GM18858 (cell line): ENCODE data around the gene BMPR1A.
"Not testable (repeated sequence)": the region's sequence is repeated elsewhere in the genome, so short reads cannot be mapped to it uniquely, and the experiment has no call there.

Experiments used
- ATAC-seq: cut with Tn5 transposase; IDR thresholded peaks from one replicate; pipeline ENCODE4 v1.9.1; 2021; ENCODE audit not compliant: unreplicated experiment

BMPR1A gene

DNA sequence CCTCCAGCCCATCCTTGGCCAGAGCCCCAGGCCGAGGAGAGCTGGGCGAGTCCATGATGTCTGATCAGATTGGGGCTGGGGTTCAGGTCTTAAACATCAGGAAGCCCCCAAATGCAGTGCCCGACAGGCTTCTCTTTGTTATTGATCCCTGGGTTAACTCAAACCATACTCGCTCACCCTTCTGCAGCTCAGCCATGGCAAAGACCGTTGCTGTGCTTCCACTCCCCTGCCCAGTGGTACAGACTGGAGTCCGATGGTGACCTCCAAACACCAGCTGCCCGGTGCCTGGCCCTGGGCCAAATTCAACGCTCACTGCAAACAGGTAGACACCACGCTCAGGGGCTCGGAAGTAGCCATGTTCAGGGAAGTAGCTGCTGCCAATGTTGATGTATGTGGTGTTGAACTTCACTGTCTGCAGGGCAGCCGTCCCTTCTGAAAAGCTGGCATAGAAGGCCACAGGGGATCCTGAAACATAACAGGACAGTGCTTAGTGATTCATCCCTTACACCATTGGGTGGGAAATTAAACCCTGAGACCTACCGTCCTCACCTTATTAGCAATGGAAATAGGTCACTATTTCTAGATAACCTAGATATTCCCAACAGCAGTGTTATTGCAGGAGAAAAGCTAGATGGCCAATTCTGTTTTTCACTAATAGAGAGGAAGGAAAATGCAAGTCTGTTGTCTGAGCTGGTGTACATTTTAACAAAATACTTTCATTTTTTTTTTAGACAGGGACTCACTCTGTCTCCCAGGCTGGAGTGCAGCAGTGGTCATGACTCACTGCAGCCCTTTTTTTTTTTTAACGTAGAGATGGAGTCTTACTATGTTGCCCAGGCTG lies 180.5 kb downstream of the BMPR1A start:
- ATAC-seq = no peak

GRCh38 chr10:86937502-86938154 lies 181.2 kb downstream of the BMPR1A start:
- ATAC-seq = no peak

DNA sequence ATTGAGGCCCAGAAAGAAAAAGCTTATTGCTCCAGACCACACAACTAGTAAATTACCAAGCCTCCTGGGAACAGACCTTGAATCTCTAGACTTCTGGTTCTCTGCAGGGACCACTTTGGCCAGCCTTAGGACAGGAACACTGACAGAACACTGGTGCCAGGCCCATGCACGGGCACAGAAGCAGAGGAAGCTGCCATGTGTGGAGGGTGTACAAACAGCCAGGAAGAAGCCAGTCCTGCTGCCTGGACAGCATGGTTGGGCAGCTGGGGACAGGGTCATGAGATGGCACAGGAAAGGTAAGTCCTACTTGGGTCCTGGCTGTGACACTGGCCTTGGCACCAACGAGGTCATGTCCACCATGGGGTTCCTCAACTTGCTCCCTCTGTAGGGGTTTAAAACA lies 181.8 kb downstream of the BMPR1A start:
- ATAC-seq = no peak

- not testable (repeated sequence) for ATAC-seq
Observed at GRCh38 chr10:86940076-86940475, 183.7 kb downstream of the BMPR1A start.

GRCh38 chr10:86940677-86941076 lies 184.3 kb downstream of the BMPR1A start:
- no peak for ATAC-seq

GRCh38 chr10:86941426-86941825 lies 185.0 kb downstream of the BMPR1A start:
- no peak for ATAC-seq

DNA sequence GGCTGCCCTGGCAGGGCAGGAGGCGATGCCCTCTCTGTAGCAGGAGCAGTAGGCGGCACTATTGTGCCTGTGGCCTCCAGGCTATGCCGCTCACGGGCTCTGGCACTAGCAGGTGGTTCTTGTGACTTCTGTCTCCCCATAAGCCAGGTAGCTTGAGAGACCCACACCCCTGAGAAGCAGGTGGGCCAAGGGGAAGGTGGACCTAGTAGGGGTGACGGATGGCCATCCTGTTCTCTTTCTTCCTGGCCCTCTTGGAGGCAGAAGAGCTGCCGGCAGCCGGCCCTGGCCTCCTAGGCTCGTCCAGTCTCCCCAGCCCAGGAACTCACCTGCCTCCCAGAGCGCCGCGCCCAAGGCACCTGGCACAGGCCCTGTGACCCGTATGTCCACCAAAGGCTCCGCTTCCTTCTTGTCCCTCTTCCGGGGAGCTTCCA lies 185.6 kb downstream of the BMPR1A start:
- ATAC-seq = no peak

DNA sequence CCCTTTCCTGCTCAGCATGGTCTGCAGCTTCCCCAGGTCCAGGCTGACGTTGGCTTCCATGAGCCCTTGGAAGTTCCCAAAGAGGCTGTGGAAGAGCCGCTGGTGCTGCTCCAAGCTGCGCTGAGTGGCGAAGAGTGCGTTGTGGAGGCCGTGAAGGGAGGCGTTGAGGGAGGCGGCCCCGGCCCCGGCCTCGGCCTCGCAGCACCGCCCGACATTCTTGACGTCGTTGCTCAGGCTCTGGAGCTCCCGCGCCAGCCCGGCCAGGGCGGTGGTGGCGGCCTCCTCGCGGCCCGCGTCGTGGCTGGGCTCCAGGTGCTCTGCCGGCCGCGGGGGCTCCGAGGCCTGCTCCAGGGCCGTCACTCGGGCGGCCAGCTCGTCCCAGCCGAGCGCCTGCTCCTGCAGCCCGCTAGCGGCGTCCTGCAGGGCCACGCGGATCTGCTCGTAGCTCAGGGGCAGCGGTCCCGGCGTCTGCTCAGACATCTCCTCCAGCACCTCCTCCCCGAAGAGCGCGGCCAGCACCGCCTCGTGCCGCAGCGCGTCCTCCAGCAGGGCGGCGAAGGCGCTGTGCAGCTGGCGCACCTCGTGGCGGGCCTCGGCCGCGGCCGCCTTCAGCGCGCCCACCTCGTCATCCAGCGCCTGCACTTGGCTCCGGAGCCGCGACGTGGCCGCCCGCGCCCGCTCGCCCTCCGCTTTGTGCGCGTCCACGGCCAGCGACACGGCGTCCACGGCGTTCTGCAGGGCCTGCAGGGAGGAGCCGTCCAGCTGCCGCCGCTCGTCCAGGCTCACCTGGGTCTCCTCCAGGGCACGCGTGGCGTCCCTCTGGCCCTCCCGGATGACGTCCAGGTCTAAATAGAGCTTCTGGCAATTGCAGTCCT lies 186.3 kb downstream of the BMPR1A start:
- no peak for ATAC-seq

DNA sequence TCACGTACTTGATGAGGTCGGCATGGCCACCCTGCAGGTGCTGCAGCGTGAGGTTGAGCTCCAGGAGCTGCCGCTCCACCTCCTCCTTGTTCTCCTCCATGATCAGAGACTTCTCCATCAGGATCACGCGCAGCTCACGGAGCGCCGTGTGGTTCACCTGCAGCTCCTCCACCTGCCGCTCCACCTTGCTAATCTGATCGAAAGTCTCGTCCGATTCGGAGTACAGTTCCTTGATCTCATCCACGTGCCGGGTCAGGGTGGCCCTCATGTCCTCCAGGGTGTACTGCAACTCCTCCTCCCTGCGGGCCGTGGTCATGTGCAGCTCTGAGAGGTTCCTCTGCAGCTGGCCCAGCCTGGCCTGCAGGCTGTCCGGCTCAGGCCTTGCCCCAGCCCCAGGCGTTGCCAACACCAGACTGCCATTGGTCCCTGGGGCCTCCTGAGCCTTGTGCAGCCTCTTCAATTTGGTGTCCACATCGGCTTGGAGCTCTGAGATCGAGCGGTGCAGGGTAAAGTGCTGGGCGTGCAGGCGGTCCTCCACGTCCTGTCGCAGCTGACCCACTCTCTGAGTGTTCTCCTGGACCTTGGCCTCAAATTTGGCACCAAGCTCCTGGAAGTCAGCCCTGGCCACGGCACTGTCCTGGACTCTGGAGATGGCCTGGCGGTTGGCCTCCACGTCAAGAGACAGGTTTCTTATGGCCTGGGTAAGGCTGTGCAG lies 187.1 kb downstream of the BMPR1A start:
- no peak for ATAC-seq

GRCh38 chr10:86944031-86944419 lies 187.6 kb downstream of the BMPR1A start:
- no peak for ATAC-seq

DNA sequence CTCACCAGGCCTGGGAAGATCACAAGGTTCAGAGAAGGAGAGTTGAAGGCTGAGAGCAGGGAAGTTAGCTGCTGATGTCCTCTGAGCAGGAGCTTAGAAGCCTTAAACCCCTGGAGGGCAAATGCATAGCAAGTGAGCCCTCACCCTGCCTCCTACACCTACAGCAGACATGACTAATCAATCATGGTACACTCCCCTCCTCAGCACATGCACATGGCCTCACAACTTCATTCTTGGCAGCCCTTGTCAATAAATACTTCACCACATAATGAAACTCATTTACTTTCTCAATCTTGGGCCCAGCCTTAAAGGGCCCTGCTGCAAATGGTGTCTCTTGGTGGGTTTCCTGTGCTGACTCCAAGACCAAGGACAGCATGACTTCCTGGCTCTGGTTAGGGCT lies 188.1 kb downstream of the BMPR1A start:
- no peak for ATAC-seq

DNA sequence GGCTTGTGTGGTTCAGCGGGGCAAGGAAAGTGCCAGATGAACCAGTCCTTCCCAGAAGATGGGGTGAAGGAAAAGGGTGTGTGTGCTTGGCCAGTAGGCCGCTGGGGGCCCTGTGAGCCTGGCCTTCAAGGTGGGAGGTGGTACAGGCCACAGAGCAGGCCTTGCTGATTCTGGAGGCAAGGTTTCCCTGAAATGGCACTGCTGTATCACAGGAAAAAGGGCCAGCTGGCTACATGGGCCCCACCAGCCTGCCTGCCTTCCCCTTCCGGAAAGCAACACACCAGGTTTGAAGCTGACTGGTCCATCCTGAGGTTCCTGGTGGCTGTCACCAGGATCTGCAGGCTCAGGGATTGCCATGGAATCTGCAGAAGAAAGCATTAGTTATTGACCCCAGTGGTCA lies 188.5 kb downstream of the BMPR1A start:
- no peak for ATAC-seq

GRCh38 chr10:86945361-86946212 lies 189.2 kb downstream of the BMPR1A start:
- ATAC-seq = no peak

DNA sequence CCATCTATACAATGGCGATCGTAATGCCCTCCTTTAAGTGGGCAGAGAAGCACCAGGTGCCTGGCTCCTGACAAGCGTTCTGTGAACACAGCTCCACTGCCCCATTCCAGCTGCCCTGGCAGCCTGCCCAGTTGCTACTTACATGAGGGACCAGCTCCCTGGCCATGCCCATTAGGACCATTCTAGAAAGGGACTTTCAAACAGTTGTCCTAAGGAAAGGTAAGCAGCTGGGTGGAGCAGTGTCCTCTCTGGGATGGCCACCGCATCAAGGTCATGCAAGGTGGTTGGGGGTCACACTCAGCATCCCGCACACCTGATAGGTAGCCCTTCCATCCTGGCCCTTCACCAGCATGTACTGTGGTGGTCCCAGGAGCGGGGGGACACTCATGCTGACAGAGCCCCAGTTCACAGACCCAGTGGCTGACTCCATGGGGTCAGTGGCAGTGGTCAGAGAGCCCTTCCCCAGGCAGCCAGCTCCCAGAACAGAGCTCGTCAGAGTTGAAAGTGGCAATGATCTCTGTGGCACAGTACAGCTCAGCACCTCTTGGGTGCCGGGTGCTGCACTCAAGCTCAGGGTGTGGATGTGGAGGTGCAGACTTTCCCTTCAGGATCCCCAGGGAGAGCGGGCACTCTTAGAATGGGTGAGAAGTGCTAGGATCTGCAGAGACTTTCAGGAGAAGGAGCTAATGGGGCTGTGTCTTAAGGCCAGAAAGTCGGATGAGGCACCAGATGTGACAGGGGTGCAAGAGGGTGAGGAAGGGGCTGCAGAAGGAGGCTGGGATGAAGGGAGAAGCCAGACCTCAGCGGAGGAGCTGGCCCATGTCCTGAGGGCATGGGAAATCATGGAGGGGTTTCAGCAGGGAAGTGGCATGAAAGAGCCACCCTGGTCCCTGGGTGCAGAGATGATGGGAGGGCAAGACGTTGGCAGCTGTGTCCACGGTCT lies 190.1 kb downstream of the BMPR1A start:
- no peak for ATAC-seq

DNA sequence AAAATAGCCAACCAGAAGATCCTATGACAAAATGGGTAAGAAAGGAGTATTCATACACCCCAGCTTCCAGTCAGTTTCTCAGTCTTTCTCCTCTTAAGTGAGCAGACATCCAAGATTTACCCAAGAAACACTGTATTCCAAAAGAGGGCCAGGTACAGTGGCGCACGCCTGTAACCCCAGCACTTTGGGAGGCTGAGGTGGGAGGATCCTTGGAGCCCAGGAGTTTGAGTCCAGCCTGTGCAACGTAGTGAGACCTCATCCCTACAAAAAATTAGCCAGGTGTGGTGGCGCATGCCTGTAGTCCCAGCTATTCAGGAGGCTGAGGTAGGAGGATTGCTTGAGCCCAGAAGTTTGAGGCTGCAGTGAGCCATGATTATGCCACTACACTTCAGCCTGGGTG lies 191.4 kb downstream of the BMPR1A start:
- not testable (repeated sequence) for ATAC-seq

- no peak for ATAC-seq
Observed at GRCh38 chr10:86950349-86950748, 193.9 kb downstream of the BMPR1A start.

- ATAC-seq = no peak
Observed at GRCh38 chr10:86951184-86951761, 194.9 kb downstream of the BMPR1A start.

DNA sequence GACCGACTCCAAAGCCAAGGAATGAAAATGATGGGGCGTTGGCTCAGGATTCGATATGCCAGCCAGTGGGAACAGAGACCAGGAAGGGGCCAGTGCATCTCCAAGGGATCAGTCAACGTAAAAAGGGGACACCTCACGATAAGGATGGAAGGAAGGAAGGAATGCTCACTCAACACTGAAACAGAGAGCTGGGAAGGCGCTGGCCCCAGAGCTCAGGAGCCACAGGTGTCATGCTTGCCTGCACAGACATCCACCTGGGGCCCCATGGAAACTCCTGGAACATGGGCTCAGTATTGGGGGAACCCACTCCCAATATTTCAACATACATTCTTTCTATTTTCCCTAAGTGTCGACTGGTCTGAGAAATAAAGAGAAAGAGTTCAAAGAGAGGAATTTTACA lies 195.7 kb downstream of the BMPR1A start:
- no peak for ATAC-seq
